Activated CD4-positive, alpha-beta T cell treated with anti-CD3 and anti-CD28 coated beads, Interleukin-2, amount 10 ng/mL, durations not matched to agents 7 days and 5 days (primary cell): ENCODE data around the gene ZNF391. TPM values are rescaled to one million over a fixed set of nuclear protein-coding genes. Genes with fewer than 3 reads are reported as not detected.
"Not testable (repeated sequence)": the region's sequence is repeated elsewhere in the genome, so short reads cannot be mapped to it uniquely, and the experiment has no call there.

Experiments used
- CTCF ChIA-PET: fragments of 350-600 bp; sonication (Branson Sonifier 250); formaldehyde crosslinking; loops from one replicate; lab custom pipeline; 2021; ENCODE audit warnings: antibody characterized with exemption; lab: Charles Lee
- POLR2A ChIA-PET: fragments of 350-600 bp; sonication (Branson Sonifier 250); formaldehyde crosslinking; loops from one replicate; lab custom pipeline; 2021; ENCODE audit warnings: antibody characterized with exemption; lab: Charles Lee
- DNase-seq: peaks from one replicate; pipeline ENCODE4 v3.0.0-alpha.2; 2020
- H3K27ac Mint-ChIP-seq: one replicate; pipeline ENCODE4 v1.8.0; 2021; ENCODE audit warnings: mild to moderate bottlenecking, moderate library complexity, mixed read lengths
- H3K27me3 Mint-ChIP-seq: one replicate; pipeline ENCODE4 v1.8.0; 2021; ENCODE audit warnings: mixed read lengths
- H3K36me3 Mint-ChIP-seq: one replicate; pipeline ENCODE4 v1.8.0; 2021; ENCODE audit warnings: low read depth, mixed read lengths
- H3K4me1 Mint-ChIP-seq: one replicate; pipeline ENCODE4 v1.8.0; 2021; ENCODE audit warnings: mixed read lengths
- H3K4me3 Mint-ChIP-seq: one replicate; pipeline ENCODE4 v1.8.0; 2021; ENCODE audit warnings: mild to moderate bottlenecking, moderate library complexity, mixed read lengths
- H3K9me3 Mint-ChIP-seq: one replicate; pipeline ENCODE4 v1.8.0; 2021; ENCODE audit warnings: mixed read lengths
- total RNA-seq, 2 experiments: library from RNA; stranded (reverse); gene quantifications; one replicate each; pipeline ENCODE4 v1.2.3, GENCODE V29; 2021

ZNF391 gene
- total RNA-seq, 2 experiments from 2014 or later, result 2.0 to 3.2 TPM

DNA sequence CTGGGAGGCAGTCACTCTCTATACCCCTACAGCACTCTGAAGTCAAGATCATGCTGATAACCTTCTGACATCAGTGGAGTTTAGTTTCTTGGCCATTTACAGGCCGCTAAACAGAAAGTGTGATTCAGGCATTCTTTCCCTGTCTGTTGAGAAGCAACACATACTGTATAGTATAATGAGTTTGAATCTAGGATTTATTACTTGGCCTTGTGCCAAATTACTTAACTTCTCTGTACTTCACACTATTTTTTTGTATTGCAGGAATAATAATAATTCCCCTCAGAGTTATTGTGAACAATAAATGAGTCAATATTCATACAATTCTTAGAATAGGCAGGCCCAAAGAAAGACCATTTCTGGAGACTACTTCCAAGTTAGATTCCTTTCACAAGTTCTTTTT, 4.1 kb downstream of the ZNF391 start:
- H3K9me3 Mint-ChIP-seq, result peaks cover 19% of the 10 kb centered on the region
- peaks cover 19% of the 10 kb centered on the region for H3K4me1 Mint-ChIP-seq
- no peaks in the 10 kb centered on the region for H3K27me3 Mint-ChIP-seq
- CTCF ChIA-PET, result interaction anchor here (0.6 kb wide), 1 partner anchor 21 kb away, joined by 3 read pairs; no protein-coding TSS in a partner anchor
- no peak overlapping the region for H3K4me3 Mint-ChIP-seq
- no peak for DNase-seq
- H3K36me3 Mint-ChIP-seq, result peaks cover 12% of the 10 kb centered on the region
- POLR2A ChIA-PET, result no interaction called here
- no peak overlapping the region for H3K27ac Mint-ChIP-seq

DNA sequence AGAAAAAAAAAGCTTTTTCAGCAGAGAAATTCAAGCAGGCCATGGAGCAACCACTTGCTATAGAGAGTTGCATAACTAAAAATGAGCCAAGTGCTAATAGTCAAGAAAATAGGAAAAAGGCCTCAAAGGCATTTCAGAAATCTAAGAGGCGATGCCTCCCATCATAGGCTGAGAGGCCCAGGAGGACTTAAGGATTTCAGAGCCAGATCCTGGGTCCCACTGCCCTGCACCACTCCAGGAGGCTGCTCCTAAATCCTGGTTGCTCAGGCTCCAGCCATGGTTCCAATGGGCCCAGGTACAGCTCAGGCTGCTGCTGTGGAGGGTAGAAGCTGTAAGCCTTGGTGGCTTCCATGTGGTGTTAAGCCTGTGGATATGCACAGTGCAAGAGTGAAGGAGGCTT, 5.5 kb downstream of the ZNF391 start:
- peaks cover 8% of the 10 kb centered on the region for H3K4me1 Mint-ChIP-seq
- H3K27ac Mint-ChIP-seq, result no peak overlapping the region
- no peaks in the 10 kb centered on the region for H3K27me3 Mint-ChIP-seq
- ChIA-PET POLR2A (interaction anchor here (0.5 kb wide), 1 partner anchor 496 kb away, joined by 10 read pairs; a partner anchor contains a TSS), CTCF (no interaction called here)
- H3K9me3 Mint-ChIP-seq, result peaks cover 29% of the 10 kb centered on the region
- no peak overlapping the region for H3K4me3 Mint-ChIP-seq
- no peak for DNase-seq
- H3K36me3 Mint-ChIP-seq, result peaks cover 21% of the 10 kb centered on the region

DNA sequence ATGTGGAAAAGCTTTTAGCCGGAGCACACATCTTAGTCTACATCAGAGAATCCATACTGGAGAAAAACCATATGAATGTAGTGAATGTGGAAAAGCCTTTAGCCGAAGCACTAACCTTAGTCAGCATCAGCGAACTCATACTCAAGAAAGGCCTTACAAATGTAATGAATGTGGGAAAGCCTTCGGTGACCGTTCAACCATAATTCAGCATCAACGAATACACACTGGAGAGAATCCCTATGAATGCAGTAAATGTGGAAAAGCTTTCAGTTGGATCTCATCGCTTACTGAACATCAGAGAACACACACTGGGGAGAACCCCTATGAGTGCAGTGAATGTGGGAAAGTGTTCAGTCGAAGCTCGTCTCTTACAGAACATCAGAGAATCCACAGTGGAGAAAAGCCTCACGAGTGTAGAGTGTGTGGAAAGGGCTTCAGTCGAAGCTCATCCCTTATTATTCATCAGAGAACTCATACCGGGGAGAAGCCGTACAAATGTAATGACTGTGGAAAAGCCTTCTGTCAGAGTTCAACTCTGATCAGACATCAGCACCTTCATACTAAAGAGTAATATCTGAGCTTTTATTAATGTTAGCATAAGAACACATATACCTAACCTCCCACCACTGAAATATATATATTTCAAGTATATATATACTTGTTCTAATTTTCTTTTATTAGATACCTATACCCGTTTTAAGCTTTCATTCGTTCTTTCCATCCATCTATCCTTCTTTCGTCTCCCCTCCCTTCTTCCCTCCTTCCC, 12.5 kb downstream of the ZNF391 start:
- H3K27ac Mint-ChIP-seq, result no peak overlapping the region
- ChIA-PET POLR2A (no interaction called here), CTCF (no interaction called here)
- peaks cover 40% of the 10 kb centered on the region for H3K36me3 Mint-ChIP-seq
- no peaks in the 10 kb centered on the region for H3K27me3 Mint-ChIP-seq
- H3K9me3 Mint-ChIP-seq, result peaks cover 58% of the 10 kb centered on the region
- no peaks in the 10 kb centered on the region for H3K4me1 Mint-ChIP-seq
- H3K4me3 Mint-ChIP-seq, result no peak overlapping the region
- DNase-seq, result no peak

DNA sequence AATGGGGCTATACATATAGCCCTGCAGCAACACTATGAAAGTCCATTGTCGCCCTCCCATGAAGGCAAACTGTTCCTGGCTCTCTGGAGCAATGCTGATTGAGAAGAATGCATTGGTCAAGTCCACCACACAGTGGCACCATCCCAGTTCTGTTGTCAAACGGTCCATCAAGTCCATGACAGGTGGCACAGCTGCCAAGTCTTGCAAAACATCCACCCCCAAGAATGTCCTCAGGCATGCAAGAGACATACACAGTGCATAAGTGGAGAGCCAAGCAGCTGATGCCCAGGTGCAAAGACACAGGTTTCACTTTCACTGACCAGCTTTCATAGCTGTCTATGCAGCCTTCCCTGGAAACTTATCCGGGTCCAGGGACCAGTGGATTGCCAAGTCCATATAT, 17.5 kb downstream of the ZNF391 start:
- Mint-ChIP-seq H3K9me3 (peaks cover 28% of the 10 kb centered on the region), H3K4me3 (no peak overlapping the region), H3K4me1 (no peaks in the 10 kb centered on the region), H3K27ac (no peak overlapping the region), H3K36me3 (peaks cover 7% of the 10 kb centered on the region), H3K27me3 (no peaks in the 10 kb centered on the region)
- CTCF ChIA-PET, result no interaction called here
- DNase-seq, result no peak
- POLR2A ChIA-PET, result no interaction called here

DNA sequence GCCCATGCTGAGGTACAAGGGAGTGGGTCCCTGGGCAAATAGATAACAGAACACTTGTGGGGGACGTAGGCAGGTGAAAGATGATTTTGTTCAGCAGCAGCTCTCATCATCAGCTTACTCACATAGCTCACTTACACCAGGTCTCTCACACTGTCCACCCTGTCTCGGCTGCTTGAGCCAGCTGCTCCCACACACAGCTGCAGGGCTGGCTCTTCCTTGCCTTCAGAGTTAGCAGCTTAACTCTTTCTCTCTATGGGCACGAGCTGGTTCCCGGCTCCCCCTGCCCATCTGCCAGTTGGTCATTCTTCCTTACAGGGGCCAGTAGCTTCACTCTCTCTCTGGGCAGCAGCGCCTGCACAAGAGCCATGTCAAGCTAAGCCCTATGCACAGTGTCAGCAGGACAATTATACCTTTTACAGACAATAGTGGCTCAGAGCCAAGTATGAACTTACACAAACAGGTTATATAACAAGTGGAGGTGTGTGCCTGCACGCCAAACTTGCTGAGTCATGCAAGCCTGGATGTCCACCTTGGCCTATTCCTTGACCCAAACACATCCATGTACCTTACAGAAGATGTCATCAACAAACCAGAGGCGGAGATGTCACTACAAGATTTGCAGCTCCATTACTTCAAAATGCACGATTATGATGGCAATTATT, 18.7 kb downstream of the ZNF391 start:
- POLR2A ChIA-PET, result no interaction called here
- no peaks in the 10 kb centered on the region for H3K4me1 Mint-ChIP-seq
- no peaks in the 10 kb centered on the region for H3K27me3 Mint-ChIP-seq
- no peak overlapping the region for H3K27ac Mint-ChIP-seq
- no peak overlapping the region for H3K4me3 Mint-ChIP-seq
- CTCF ChIA-PET, result no interaction called here
- H3K36me3 Mint-ChIP-seq, result peaks cover 4% of the 10 kb centered on the region
- peaks cover 20% of the 10 kb centered on the region for H3K9me3 Mint-ChIP-seq
- no peak for DNase-seq

DNA sequence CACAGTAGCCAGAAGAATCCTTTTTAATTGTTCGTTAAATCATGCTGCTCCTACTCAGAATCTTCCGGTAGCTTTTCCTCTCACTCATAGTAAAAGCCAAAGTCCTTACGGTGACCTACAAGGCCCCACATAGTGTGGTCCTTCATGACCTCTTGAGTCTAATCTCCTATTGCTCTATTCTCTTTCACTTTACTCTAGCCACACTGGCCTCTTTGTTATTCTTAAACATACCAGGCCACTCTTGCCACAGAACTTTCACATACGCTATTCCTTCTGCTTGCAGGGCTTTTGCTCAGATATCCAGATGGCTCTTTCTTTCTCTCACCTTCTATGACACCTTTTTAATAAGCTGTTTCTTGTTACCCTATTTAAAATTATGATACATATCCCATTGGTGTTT, 25.7 kb downstream of the ZNF391 start:
- Mint-ChIP-seq H3K4me3 (no peak overlapping the region), H3K4me1 (no peaks in the 10 kb centered on the region), H3K27ac (no peak overlapping the region), H3K36me3 (no peaks in the 10 kb centered on the region), H3K27me3 (no peaks in the 10 kb centered on the region), H3K9me3 (peaks cover 6% of the 10 kb centered on the region)
- ChIA-PET CTCF (interaction anchor here (0.6 kb wide), 1 partner anchor 105 kb away, joined by 3 read pairs; no protein-coding TSS in a partner anchor), POLR2A (no interaction called here)
- no peak for DNase-seq

DNA sequence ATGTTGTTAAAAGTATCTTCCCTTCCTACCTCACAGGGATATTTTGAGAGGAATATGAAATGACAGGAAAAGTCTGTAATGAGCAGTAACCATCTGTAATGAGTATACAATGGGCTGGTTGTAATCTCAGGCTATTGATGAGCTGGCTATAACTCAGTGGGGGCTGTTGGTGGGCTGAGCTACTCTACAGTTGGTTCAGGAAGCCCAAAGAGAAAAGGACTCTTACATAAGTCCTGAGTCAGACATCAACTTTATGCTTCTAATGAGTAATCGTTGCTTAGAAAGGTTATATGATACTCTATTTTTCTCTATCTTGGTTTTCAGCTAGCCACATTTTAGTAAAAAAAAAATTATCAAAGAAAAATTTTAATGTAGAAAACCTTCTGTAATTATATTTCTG, 26.4 kb downstream of the ZNF391 start:
- peaks cover 9% of the 10 kb centered on the region for H3K9me3 Mint-ChIP-seq
- H3K27me3 Mint-ChIP-seq, result no peaks in the 10 kb centered on the region
- no peaks in the 10 kb centered on the region for H3K36me3 Mint-ChIP-seq
- CTCF ChIA-PET, result interaction anchor here (0.6 kb wide), 1 partner anchor 104 kb away, joined by 3 read pairs; no protein-coding TSS in a partner anchor
- no peaks in the 10 kb centered on the region for H3K4me1 Mint-ChIP-seq
- POLR2A ChIA-PET, result no interaction called here
- no peak overlapping the region for H3K27ac Mint-ChIP-seq
- no peak for DNase-seq
- H3K4me3 Mint-ChIP-seq, result no peak overlapping the region

DNA sequence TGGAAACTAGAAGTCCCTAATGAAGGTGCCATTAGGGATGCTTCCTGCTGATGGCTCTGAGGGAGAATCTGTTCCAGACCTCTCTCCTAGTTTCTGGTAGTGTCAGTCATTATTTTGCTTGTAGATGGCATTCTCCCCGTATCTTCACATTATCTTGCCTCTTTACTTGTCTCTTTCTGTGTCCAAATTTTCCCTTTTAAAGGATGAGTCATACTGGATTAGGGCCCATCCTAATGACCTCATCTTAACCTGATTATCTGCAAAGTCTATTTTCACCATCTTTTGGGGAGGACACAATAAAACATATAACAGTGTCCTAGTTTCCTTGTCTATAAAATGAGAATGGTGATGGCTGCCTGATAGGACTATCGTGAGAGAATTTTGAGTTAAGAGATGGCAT, 27.3 kb downstream of the ZNF391 start:
- no peaks in the 10 kb centered on the region for H3K4me1 Mint-ChIP-seq
- no peaks in the 10 kb centered on the region for H3K27me3 Mint-ChIP-seq
- CTCF ChIA-PET, result interaction anchor here (0.6 kb wide), 1 partner anchor 1314 kb away, joined by 3 read pairs; no protein-coding TSS in a partner anchor
- H3K9me3 Mint-ChIP-seq, result peaks cover 7% of the 10 kb centered on the region
- no peak overlapping the region for H3K27ac Mint-ChIP-seq
- H3K36me3 Mint-ChIP-seq, result no peaks in the 10 kb centered on the region
- H3K4me3 Mint-ChIP-seq, result no peak overlapping the region
- POLR2A ChIA-PET, result no interaction called here
- DNase-seq, result no peak

DNA sequence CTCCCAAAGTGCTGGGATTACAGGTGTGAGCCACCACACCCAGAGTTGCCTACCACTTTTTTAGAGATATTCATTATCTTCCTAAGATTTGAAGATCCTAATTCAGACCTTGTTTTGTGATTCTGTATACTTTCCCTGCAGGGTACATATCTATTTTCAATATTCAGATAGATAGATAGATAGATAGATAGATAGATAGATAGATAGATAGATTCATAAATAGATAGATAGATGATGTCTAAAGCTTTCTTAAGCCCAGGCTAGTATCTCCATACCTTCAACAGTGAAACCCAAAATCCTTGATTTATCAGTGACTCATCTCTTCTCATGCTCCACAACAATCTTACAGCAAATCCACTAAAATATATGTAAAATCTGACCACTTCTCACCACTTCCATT, 30.8 kb downstream of the ZNF391 start:
- H3K27me3 Mint-ChIP-seq, result no peaks in the 10 kb centered on the region
- DNase-seq, result no peak
- no peak overlapping the region for H3K4me3 Mint-ChIP-seq
- ChIA-PET POLR2A (no interaction called here), CTCF (no interaction called here)
- no peak overlapping the region for H3K27ac Mint-ChIP-seq
- no peaks in the 10 kb centered on the region for H3K4me1 Mint-ChIP-seq
- no peaks in the 10 kb centered on the region for H3K36me3 Mint-ChIP-seq
- peaks cover 19% of the 10 kb centered on the region for H3K9me3 Mint-ChIP-seq

DNA sequence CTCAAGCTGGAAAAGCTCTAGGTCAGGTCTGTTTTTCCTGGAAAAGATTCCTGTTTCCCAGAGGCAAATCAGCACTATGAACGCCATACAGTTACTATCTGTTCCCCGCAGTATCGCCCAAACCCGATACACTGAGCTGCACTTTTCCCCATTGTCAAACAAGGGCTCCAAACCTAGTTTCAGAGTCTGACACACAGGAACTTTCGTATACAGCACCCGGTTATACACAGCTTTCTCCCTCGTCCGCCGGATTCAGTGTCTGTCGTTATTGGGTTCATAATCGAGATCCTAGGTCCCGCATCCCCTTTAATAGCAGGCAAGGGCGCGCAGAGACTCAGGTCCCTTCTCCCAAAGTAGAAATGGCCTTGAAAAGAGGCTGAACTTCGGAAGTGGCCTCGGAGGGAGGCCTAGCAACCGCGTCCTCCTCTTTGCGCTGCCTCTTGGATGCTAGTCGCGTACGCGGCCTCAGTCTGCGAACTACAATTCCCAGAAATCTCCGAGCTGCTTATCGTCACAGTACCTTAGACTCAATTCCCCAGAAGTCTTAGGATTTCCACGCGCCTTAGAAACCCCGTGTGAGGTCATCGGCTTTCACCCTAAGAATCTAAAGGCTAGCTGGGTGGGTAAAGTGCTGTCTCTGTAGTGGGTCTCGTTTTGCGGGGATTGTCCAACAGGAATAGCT, 34.2 kb downstream of the ZNF391 start:
- Mint-ChIP-seq H3K27me3 (no peaks in the 10 kb centered on the region), H3K36me3 (no peaks in the 10 kb centered on the region), H3K27ac (no peak overlapping the region), H3K9me3 (peaks cover 15% of the 10 kb centered on the region), H3K4me3 (no peak overlapping the region), H3K4me1 (no peaks in the 10 kb centered on the region)
- DNase-seq, result no peak
- POLR2A ChIA-PET, result no interaction called here
- CTCF ChIA-PET, result no interaction called here

DNA sequence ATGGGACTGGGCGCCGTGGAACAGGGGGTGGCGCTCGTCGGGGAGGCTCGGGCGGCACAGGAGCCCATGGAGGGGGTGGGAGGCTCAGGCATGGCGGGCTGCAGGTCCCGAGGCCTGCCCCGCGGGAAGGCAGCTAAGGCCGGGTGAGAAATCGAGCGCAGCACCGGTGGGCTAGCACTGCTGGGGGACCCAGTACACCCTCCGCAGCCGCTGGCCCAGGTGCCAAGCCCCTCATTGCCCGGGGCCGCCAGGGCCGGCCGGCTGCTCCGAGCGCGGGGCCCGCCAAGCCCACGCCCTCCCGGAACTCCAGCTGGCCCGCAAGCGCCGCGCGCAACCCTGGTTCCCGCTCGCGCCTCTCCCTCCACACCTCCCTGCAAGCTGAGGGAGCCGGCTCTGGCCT, 36.3 kb downstream of the ZNF391 start:
- H3K27ac Mint-ChIP-seq, CTCF ChIA-PET: not testable (repeated sequence)

DNA sequence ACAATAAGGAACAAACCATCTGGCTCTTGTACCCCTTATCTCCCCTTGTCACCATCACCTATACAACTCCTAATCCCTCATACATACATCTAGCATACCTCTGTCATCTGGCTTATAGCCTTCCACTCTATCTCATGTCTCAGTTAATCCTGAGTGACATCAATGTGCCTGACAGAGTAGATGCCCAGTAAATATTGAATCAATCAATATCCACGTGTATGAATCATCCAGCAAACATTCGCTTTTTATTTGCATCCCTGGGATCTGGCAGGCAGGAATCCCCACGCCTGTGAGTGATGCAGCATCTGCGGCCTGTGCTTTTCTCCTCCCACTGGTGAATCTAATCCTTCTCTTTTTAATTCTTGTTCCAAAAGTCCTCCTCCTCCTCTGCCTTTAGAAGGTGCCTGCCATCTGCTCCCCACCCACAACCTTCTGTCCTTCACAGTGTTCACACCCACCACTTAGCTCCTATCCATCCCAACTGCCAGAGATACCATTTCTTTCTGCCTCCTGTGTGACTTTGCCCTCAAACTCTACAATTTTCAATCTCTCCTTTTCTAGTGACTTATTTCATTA, 37.6 kb downstream of the ZNF391 start:
- no peak for DNase-seq
- Mint-ChIP-seq H3K27me3 (no peaks in the 10 kb centered on the region), H3K4me1 (no peaks in the 10 kb centered on the region), H3K27ac (no peak overlapping the region), H3K36me3 (no peaks in the 10 kb centered on the region), H3K4me3 (no peak overlapping the region), H3K9me3 (peaks cover 20% of the 10 kb centered on the region)
- POLR2A ChIA-PET, result no interaction called here
- CTCF ChIA-PET, result no interaction called here

More for the DNA sequence above, 36.3 kb downstream of the ZNF391 start:
- H3K9me3 Mint-ChIP-seq, result peaks cover 18% of the 10 kb centered on the region
- POLR2A ChIA-PET, H3K4me3 Mint-ChIP-seq, H3K27me3 Mint-ChIP-seq, DNase-seq, H3K36me3 Mint-ChIP-seq, H3K4me1 Mint-ChIP-seq: not testable (repeated sequence)

DNA sequence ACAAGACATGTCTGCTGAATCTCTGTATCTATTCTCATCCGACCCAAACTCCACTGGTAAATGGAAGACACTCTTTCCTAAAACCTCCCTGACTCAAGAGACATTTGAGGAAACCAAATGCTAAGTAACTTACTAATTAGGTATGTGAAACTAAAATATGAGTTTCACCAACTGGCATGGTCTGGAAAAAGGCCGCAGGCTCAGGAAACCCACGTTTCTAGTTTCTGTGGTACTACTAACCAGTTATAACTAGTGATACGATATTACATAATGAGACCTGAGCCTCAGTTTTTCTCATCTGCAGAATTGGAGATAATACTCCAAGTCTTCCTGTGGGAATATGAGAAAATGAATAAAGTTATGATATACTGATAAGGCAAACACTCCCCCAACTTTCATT, 39.9 kb downstream of the ZNF391 start:
- Mint-ChIP-seq H3K27me3 (no peaks in the 10 kb centered on the region), H3K4me3 (no peak overlapping the region), H3K9me3 (peaks cover 11% of the 10 kb centered on the region), H3K27ac (no peak overlapping the region), H3K36me3 (no peaks in the 10 kb centered on the region), H3K4me1 (no peaks in the 10 kb centered on the region)
- ChIA-PET CTCF (no interaction called here), POLR2A (no interaction called here)
- no peak for DNase-seq
